22Rv1 (cell line): ENCODE data around the gene EHMT1.

ENCODE experiments used
- H3K27ac ChIP-seq: fragments of 450-650 bp; 2 replicates; pipeline ENCODE4 v1.5.1; 2017
- CTCF ChIP-seq: fragments of 450-650 bp; IDR thresholded peaks from 2 replicates; pipeline ENCODE4 v1.5.1; 2017; ENCODE audit warnings: mild to moderate bottlenecking
- ZFX ChIP-seq: fragments of 450-650 bp; IDR thresholded peaks from 2 replicates; pipeline ENCODE4 v1.6.1; 2017; ENCODE audit warnings: antibody characterized with exemption, borderline replicate concordance

Gene EHMT1

DNA sequence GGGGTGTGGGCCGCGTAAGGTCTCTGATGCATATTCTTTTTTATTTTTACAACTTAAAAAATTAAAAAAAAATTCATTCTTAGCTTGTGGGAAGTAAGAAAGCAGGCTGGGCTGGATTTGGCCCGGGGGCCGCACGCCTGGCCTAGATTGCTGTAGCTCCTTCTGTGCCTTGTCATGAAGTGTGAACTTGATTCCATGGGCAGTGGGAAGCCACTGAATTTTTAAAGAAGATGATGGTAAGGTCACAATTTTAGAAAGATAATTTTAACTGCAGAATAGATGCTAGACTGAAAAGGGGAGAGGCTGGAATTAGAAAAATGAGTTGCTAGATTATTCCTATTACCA is 56.1 kb downstream of the EHMT1 start:
- H3K27ac ChIP-seq = no peak overlapping the region
- TF ChIP-seq ZFX (no peak), CTCF (no peak)

- TF ChIP-seq ZFX = no peak
- TF ChIP-seq CTCF = no peak
- no peak overlapping the region for H3K27ac ChIP-seq
Observed at GRCh38 chr9:137676998-137677397, 58.2 kb downstream of the EHMT1 start.

DNA sequence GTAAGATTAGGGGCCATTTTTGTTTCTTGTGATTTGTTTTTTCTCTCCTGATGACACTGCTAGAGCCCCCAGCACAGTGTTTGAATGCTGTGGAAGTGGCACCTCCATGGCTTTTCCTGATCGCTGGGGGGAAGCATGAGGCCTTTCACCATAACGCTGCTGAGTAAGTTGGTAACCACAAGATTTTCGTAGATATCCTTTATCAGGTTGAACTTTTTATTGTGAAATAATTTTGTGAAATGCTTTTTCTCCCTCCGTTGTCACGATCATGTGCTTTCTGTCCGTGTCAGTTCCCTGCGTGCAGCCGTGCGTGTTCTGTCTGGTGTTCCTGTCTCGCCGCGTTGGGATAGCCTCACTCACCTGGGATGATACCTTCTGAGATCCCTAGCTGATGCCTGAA is 59.4 kb downstream of the EHMT1 start:
- H3K27ac ChIP-seq = no peak overlapping the region
- TF ChIP-seq ZFX (no peak), CTCF (no peak)

GRCh38 chr9:137679249-137679648 is 60.4 kb downstream of the EHMT1 start:
- no peak overlapping the region for H3K27ac ChIP-seq
- no peak for TF ChIP-seq ZFX
- no peak for TF ChIP-seq CTCF

DNA sequence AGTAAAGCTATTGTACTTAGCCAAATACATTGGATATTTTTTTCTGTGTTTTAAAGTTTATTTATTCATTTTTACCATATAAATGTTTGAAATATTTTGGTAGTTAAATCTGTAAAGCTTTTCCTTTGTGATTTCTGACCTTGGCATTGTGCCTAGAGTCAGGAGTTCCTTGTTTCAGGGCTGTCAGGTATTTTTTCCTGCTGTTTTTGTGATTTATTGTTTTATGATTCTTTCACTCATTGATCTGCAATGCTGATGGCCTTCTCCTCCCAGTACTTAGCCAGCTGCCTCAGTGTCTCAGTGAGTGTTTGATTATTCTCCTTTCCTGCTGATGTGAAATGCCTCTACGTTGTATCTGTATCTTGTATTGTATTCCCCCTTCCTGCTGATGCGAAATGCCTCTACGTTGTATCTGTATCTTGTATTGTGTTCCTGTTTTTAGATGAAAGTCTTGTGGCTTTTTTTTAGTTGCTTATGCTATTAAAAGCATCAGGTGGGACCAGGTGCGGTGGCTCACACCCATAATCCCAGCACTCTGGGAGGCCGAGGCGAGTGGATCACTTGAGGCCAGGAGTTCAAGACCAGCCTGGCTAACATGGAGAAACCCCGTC is 61.0 kb downstream of the EHMT1 start:
- no peak overlapping the region for H3K27ac ChIP-seq
- TF ChIP-seq CTCF = no peak
- TF ChIP-seq ZFX = no peak

DNA sequence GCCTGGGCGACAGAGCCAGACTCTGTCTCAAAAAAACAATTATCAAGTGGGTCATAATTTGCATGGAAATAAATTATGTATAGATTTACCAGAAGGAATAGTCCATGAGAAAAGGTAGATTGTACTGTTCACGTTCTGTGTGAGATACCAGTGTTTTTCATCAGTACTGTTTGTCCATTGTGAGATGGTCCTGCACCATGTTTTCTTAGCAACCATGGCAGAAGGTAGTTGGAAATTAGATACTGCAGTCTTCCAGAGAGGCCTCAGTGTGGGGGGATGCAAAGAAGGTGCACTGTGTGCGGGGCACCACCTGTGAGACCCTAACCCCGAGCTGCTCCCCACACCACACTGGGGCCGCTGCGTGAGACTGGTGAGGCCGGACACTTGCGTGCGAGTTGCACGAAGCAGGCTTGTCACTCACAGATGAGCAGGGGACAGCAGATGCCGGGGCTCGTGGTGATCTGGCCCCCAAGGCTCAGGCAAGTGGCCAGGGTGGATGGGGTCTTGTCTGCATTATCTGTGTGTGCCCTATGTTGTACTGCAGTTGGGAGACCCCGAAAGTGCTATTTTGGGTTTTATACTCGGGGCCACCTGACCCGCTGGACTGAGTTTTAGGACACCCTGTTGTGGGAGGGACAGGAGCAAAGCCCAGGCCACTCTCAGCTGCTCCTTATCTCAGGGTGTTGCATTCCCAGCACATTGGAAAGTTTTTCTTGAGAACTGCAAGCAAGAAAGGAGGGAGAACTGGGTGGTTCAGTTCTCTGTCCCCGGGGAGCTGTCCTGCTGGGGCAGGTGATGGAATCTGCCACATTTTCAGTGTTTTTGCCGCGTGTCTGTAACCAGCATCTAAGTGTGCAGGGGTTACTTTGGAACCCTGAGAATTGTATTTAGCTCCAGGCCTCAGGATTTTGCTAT is 61.9 kb downstream of the EHMT1 start:
- no peak for TF ChIP-seq CTCF
- no peak for TF ChIP-seq ZFX
- H3K27ac ChIP-seq = no peak overlapping the region
